ENCODE data around the gene DENND6B.

DENND6B gene

GRCh38 chr22:50300620-50301257, 26.1 kb downstream of the DENND6B start:
- no peak for DNase-seq

DNA sequence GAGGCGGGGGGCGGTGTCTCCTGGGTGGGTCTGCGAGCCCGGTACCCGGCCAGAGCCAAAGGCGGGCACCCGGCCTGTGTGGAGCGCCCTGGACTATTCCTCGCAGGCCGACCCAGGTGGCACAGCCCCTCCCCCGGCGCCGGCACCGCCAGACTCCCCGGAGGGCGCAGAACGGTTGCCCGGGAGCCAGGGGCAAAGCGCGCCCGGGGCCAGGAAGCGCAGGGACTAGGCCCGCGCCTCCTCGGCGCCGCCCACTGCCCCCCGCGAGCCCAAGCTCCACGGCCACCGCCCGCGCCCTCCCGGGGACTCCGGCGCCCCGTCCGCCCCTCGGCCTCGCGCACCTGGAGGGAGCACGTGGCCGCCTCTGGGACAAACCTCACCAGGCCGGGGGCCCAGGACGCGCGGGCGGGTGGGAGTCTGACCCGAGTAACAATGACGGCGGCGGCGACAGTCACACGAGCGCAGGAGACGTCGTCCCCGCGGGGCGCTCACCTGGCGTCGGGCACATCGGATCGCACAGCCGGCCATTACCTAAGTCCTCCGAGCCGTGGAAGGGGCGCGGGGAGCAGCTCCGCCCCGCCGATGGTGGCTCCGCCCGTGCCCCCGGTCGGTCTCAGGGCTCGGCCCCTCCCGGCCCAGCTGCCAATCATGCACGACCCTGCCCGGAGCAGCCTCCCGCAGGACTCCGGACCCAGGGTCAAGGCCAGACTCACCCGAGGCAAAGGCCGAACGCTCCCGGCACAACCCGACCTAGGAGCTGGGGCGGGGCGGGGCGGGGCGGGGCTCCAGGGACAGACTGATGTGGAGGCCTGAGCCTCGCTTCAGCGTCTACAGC, 26.8 kb downstream of the DENND6B start:
- DNase-seq = no peak

DNA sequence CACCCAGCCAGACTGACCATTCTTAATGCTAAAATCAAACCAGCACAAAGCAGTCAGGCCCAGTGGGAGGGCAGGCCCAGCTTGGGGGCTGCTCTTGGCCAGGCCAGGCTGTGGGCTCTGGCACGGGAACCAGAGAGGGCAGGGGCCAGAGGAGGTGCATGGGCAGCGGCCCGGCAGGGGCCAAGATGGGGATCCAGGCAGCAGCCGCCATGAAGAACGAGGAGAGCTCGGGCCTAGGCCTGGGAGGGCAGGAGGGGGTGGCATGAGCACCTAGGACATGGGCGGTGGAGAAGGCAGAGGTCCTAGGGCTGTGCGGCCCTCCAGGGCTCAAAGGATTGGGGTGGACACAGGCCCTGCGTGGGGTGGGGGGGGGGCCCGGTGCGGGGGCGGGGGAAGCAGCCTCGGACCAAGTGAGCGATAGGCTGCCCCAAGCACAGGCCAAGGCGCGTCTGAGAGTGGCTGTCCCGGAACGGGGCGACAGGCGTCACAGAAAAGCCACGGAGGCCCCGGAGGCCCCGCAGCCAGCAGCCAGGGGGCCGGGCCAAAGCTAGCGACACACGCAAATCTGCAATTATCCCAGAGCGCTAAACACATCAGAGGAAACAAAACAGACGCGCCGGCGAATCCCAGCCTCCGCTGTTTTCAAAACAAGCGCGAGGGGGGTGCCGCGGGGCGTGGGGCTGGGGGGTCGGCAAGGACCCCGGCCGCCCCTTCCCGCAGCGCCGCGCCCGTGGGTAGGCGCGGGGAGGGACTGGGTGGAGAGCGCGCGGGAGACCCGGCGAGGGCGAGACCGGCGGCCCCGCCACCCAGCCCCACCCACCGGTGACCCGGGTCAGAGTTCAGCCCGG, 27.7 kb downstream of the DENND6B start:
- DNase-seq = no peak

DNA sequence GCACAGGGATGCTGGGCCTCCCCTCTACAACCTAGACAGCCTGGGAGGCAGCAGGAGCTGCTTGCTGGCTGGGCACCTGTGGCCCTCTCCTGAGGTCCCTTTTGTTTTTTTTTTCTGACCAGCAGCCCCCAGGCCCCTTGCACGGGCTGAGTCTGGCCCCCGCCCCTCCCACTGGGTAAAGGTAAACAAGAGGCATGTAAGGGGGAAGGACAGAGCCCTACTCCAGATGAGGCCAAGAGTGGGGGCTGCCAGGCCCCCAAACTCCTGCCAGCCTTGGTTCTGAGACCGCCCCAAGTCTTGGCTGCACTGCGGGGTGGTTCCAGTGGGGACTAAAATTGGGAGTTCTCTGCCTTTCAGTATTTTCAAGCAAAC, 28.6 kb downstream of the DENND6B start:
- DNase-seq = no peak

- DNase-seq = no peak
Measured at GRCh38 chr22:50297510-50298265, 29.1 kb downstream of the DENND6B start.

DNA sequence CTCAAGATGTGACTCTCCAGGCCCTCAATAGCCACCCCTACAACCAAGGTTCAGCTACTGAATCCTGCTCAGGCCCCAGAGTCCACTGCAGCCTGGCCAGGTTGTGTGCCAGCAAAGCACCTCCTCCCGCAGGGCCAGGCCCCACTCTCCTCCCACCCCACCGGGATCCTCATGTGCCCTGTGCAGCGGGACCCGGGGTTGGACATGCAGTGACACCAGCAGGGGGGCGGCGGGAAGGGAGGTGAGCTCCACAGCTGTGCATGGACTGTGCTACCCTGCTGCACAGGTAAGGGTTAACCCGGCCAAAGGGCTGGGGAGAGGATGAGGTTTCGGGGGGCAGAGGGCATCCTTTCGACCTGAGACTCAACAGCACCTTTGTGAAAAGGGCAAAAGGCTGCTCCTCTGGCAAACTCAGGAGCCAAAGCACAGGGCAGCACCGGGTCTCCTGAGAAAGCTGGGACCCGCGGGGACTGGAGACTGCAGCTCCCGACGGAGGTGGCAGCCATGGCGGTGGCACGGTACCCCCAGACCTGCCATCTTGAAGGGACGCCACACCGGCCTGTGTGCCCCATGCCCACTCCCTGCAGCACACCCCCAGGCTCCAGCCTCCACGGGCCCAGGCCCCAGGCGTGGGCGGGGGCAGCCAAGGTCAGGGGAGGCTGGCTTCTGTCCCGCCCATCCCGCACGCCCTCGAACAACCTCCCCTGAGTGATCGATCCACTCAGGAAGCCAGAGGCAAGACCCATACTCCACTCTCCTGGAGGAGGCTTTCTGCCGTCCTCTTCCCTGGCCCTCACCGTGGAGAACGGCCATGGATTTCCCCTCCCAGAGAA, 29.9 kb downstream of the DENND6B start:
- DNase-seq = no peak

DNA sequence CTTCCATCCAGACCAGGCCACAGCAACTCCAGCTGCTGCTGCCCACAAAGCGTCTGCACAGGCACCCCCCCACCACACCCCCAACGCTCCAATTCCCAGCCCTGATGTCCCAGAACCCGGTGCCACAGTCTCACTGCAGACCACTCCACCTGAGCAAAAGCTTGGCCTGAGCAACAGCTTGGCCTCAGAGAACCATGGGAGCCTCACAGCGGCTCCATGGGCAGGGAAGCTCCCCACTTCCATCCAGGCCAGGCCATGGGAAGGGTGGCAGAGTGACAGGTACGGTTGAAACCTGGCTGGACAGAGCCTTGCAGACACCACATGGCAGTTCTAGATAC, 32.5 kb downstream of the DENND6B start:
- no peak for DNase-seq

GRCh38 chr22:50293441-50294318, 33.1 kb downstream of the DENND6B start:
- no peak for DNase-seq

- no peak for DNase-seq
Measured at GRCh38 chr22:50292643-50293440, 34.0 kb downstream of the DENND6B start.

- DNase-seq = no peak
Measured at GRCh38 chr22:50289942-50290630, 36.7 kb downstream of the DENND6B start.

- DNase-seq = no peak
Measured at GRCh38 chr22:50289151-50289941, 37.5 kb downstream of the DENND6B start.

DNA sequence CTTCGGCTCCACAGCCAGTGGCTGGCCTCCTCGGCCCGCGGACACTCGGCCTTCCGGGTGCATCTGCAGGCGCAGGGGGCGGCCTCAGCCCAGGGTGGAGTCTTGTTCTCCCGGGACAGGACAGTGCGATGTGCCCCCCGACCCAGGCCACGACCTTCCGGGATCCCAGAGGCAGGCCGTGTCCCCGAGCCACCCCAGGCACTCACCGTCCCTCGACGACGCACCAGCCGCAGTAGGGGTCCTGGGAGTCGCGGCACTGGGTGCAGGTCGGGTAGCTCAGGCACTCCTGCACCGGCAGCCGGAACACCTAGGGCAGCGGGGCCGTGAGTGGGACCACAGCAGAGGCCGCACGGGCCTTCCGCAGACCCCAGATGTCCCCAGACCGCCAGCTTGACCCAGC, 39.1 kb downstream of the DENND6B start:
- no peak for DNase-seq

DNA sequence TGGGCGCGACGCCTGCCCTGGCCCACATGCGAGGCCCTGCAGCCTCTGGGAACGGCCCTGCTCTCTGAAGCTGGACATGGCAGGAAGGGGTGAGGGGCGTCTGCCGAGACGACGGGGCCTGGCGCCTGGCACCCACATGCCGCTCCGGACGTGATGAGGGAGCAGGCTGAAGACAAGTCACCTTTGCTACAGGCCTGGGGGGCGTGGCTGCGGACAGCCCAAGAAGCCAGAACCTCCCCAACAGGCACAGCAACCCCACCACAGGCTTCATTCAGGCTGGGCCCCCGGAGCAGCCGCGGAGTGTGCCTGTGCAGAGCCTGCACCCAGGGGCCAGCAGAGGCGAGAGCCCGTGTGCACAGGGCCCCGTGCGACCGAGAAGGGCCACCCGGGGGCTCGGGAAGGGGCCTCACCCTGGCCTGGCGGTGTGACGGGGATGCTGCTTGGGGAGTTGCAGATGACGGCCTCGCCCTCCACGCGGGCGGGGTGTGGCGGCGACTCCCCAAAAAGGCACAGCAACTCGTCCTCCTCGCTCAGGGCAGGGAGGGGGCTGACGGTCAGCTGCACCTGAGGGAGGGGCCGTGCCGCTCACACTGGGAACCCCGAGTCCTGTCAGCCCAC, 40.0 kb downstream of the DENND6B start:
- DNase-seq = no peak

- DNase-seq = no peak
Measured at GRCh38 chr22:50286275-50286674, 40.5 kb downstream of the DENND6B start.

GRCh38 chr22:50285568-50286229, 41.1 kb downstream of the DENND6B start:
- no peak for DNase-seq

DNA sequence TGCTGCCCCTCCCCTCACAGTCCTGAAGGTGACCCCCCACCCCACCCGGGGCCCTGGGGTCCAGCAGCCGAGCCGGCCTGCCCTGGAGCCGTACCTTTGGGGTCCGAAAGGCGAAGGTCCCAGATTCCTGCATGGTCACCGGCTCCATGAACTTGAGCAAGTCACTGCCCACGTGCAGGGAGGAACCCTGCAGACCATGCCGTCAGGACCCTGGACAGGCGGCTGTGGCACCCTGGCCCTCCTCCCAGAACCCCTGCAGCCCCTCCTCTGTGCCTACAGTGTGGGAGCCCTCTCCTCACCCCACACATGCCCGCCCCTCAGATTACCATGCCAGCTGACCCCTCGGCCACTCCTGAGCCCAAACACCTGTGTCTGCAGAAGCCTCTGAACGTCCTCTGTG, 42.3 kb downstream of the DENND6B start:
- no peak for DNase-seq

- no peak for DNase-seq
Measured at GRCh38 chr22:50283821-50284220, 43.0 kb downstream of the DENND6B start.

Measured in hematopoietic multipotent progenitor cell treated with erythropoietin and hydrocortisone succinate and interleukin-3 and kit ligand, for 8 days (in vitro differentiated cells).